ENCODE results near the gene GIMAP8.

The GIMAP8 gene

GRCh38 chr7:150420987-150421674 lies 29.3 kb upstream of the GIMAP8 start:
- H3K4me3 ChIP-seq (ENCODE audit: low read depth, low read length): no peak overlapping the region
- CTCF ChIA-PET: interaction anchor here (0.6 to 1.4 kb wide), 9 partner anchors 15 to 669 kb away, joined by 3 to 9 read pairs (median 3); a partner anchor contains a TSS
- H3K9me3 ChIP-seq (ENCODE audit: control insufficient read depth, insufficient read depth, low read depth, low read length): no peaks in the 10 kb centered on the region
- POLR2A ChIA-PET: no interaction called here
- no peak overlapping the region for H3K27ac ChIP-seq (ENCODE audit: extremely low read depth, low read depth, low read length)
- H3K36me3 ChIP-seq (ENCODE audit: control insufficient read depth in 2 of 2, insufficient read depth in 1 of 2, low read length in 2 of 2): no peaks in the 10 kb centered on the region
- H3K4me1 ChIP-seq (ENCODE audit: control insufficient read depth, insufficient read depth, low read length): no peaks in the 10 kb centered on the region
- TF ChIP-seq ZSCAN18 (tag by site-specific recombination; IDR thresholded peaks at IDR 0.05) (no peak), ZBTB17 (tag by site-specific recombination; IDR thresholded peaks at IDR 0.05) (peak; percentile 57; the same call in 1 of the 2 replicates), ZNF518A (tag by site-specific recombination; conservative IDR thresholded peaks at IDR 0.05; ENCODE audit: low read depth) (no peak), ZSCAN30 (tag by site-specific recombination; IDR thresholded peaks at IDR 0.05) (peak; percentile 39; the same call in 1 of the 2 replicates), OSR2 (tag by site-specific recombination; IDR thresholded peaks at IDR 0.05) (no peak), SP3 (tag by site-specific recombination; IDR thresholded peaks at IDR 0.05) (no peak), ZBTB26 (tag by site-specific recombination; optimal IDR thresholded peaks at IDR 0.05) (peak; percentile 27), ZNF654 (tag by site-specific recombination; IDR thresholded peaks at IDR 0.05; ENCODE audit: low read depth) (peak; percentile 88), ZNF658 (tag by site-specific recombination; IDR thresholded peaks at IDR 0.05) (no peak), TCF7L2 (IDR thresholded peaks at IDR 0.05; ENCODE audit: borderline replicate concordance, low read depth, low read length) (peak; percentile 54; the same call in 1 of the 2 replicates), ZNF521 (tag by site-specific recombination; IDR thresholded peaks at IDR 0.05) (no peak), ZNF280C (tag by site-specific recombination; IDR thresholded peaks at IDR 0.05) (no peak), ZNF394 (tag by site-specific recombination; IDR thresholded peaks at IDR 0.05; ENCODE audit: borderline replicate concordance) (no peak), ZNF112 (tag by site-specific recombination; IDR thresholded peaks at IDR 0.05) (no peak), ZNF335 (tag by site-specific recombination; conservative IDR thresholded peaks at IDR 0.05) (peak; percentile 67), PRDM10 (tag by site-specific recombination; IDR thresholded peaks at IDR 0.05) (peak; percentile 86), ZNF202 (tag by site-specific recombination; IDR thresholded peaks at IDR 0.05; ENCODE audit: borderline replicate concordance) (no peak), ZBTB48 (tag by site-specific recombination; IDR thresholded peaks at IDR 0.05) (peak; percentile 99), ZNF114 (tag by site-specific recombination; IDR thresholded peaks at IDR 0.05) (no peak), ZNF692 (tag by site-specific recombination; IDR thresholded peaks at IDR 0.05) (0 out of 2 replicates have a peak, but pooled peaks have one; percentile 29), ZNF560 (tag by site-specific recombination; IDR thresholded peaks at IDR 0.05; ENCODE audit: borderline replicate concordance) (no peak), ZNF530 (tag by site-specific recombination; IDR thresholded peaks at IDR 0.05; ENCODE audit: low read depth) (no peak)

Data from HEK293 (cell line).